ENCODE results near the gene DCUN1D2.

The DCUN1D2 gene

GRCh38 chr13:113508521-113509254, 18.2 kb upstream of the DCUN1D2 start:
- Mint-ChIP-seq H3K27me3 (ENCODE audit: low read depth) (no peaks in the 10 kb centered on the region), H3K4me3 (no peak overlapping the region), H3K4me1 (ENCODE audit: low read depth) (peaks cover 2% of the 10 kb centered on the region), H3K27ac (no peak overlapping the region), H3K36me3 (ENCODE audit: low read depth) (peaks cover 11% of the 10 kb centered on the region), H3K9me3 (no peaks in the 10 kb centered on the region)
- DNase-seq (ENCODE audit: low spot score), result no peak

- Mint-ChIP-seq H3K27ac (no peak overlapping the region), H3K9me3 (no peaks in the 10 kb centered on the region), H3K36me3 (ENCODE audit: low read depth) (peaks cover 11% of the 10 kb centered on the region), H3K4me3 (no peak overlapping the region), H3K27me3 (ENCODE audit: low read depth) (no peaks in the 10 kb centered on the region), H3K4me1 (ENCODE audit: low read depth) (peaks cover 2% of the 10 kb centered on the region)
- DNase-seq (ENCODE audit: low spot score), result no peak
Observed at GRCh38 chr13:113507505-113508345, 17.2 kb upstream of the DCUN1D2 start.

DNA sequence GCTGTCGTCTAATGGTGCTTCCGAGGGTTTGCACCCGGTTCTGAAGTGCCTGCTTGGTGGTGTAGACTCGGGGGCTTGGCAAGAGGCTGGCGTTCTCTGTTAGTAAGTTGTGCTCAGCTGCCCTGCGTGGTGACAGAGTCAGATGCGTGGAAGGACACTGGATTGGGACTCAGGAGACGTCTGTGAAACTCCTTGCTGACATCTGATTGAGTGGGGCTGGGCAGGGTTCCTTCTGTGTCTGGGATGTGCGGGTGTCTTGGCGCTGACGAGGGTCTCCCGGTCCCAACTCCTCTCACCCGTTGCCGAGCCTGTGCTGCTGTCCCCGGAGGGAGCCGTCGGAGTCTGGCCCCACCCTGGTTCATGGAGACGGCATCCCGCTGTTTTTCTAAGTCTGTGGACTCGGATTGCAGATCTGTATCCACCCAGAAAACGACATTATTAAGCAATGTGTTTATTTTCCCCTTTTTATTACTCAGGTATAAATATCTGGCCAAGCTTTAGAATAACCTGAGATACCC, 16.4 kb upstream of the DCUN1D2 start:
- Mint-ChIP-seq H3K9me3 (no peaks in the 10 kb centered on the region), H3K36me3 (ENCODE audit: low read depth) (peaks cover 11% of the 10 kb centered on the region), H3K4me1 (ENCODE audit: low read depth) (peaks cover 2% of the 10 kb centered on the region), H3K4me3 (no peak overlapping the region), H3K27ac (no peak overlapping the region), H3K27me3 (ENCODE audit: low read depth) (no peaks in the 10 kb centered on the region)
- DNase-seq (ENCODE audit: low spot score), result no peak

DNA sequence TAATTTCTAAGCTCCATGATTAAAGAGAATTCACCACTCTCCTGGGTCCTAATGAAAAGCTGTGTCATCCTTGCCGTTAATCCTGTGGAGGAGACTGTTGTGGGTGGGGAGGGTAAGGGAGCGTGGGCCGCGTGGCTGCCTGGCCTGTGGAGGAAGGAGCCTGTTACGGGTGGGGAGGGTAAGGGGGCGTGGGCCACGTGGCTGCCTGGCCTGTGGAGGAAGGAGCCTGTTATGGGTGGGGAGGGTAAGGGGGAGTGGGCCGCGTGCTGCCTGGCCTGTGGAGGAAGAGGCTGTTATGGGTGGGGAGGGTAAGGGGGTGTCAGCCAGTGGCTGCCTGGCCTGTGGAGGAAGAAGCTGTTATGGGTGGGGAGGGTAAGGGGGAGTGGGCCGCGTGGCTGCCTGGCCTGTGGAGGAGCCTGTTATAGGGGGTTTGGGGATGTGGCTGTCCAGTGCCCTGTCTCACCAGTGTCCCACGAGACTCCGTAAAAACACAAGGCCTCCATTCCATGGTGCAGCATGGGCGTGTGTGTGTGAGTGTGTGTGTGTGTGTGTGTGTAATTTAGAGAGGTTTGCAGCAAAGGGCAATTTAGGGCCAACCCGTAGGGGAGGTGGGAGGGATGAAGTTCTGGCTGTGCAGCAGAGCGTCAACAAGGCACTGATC, 15.6 kb upstream of the DCUN1D2 start:
- peaks cover 11% of the 10 kb centered on the region for H3K36me3 Mint-ChIP-seq (ENCODE audit: low read depth)
- H3K4me3 Mint-ChIP-seq, result no peak overlapping the region
- no peaks in the 10 kb centered on the region for H3K27me3 Mint-ChIP-seq (ENCODE audit: low read depth)
- no peak for DNase-seq (ENCODE audit: low spot score)
- no peaks in the 10 kb centered on the region for H3K9me3 Mint-ChIP-seq
- no peak overlapping the region for H3K27ac Mint-ChIP-seq
- peaks cover 2% of the 10 kb centered on the region for H3K4me1 Mint-ChIP-seq (ENCODE audit: low read depth)

GRCh38 chr13:113502686-113503085, 12.2 kb upstream of the DCUN1D2 start:
- peaks cover 27% of the 10 kb centered on the region for H3K36me3 Mint-ChIP-seq (ENCODE audit: low read depth)
- no peak overlapping the region for H3K4me3 Mint-ChIP-seq
- H3K9me3 Mint-ChIP-seq, result no peaks in the 10 kb centered on the region
- H3K27ac Mint-ChIP-seq, result no peak overlapping the region
- peaks cover 2% of the 10 kb centered on the region for H3K4me1 Mint-ChIP-seq (ENCODE audit: low read depth)
- H3K27me3 Mint-ChIP-seq (ENCODE audit: low read depth), result no peaks in the 10 kb centered on the region
- DNase-seq (ENCODE audit: low spot score), result no peak

- Mint-ChIP-seq H3K27me3 (ENCODE audit: low read depth) (no peaks in the 10 kb centered on the region), H3K36me3 (ENCODE audit: low read depth) (peaks cover 36% of the 10 kb centered on the region)
Observed at GRCh38 chr13:113500530-113501265, 10.2 kb upstream of the DCUN1D2 start.

DNA sequence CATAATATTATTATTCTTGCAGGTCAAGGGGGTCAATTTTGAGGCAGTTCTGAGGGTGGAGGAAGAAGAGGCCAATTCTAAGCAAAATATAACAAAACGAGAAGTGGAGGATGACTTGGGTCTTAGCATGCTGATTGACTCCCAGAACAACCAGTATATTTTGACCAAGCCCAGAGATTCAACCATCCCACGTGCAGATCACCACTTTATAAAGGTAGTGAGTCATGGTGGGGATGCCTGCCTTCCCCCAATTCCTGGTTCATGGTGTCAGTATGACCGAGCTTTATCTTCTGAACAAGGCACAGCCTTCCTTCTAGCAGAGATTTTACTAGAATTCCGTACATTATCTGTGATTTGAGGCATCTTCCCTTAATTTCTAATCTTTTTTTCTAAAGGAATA, 9.4 kb upstream of the DCUN1D2 start:
- Mint-ChIP-seq H3K36me3 (ENCODE audit: low read depth) (peaks cover 33% of the 10 kb centered on the region), H3K27me3 (ENCODE audit: low read depth) (no peaks in the 10 kb centered on the region), H3K4me3 (no peak overlapping the region), H3K4me1 (ENCODE audit: low read depth) (peaks cover 11% of the 10 kb centered on the region), H3K27ac (no peak overlapping the region), H3K9me3 (no peaks in the 10 kb centered on the region)
- no peak for DNase-seq (ENCODE audit: low spot score)

More at GRCh38 chr13:113500530-113501265, 10.2 kb upstream of the DCUN1D2 start:
- no peak for DNase-seq (ENCODE audit: low spot score)
- Mint-ChIP-seq H3K4me1 (ENCODE audit: low read depth) (peaks cover 7% of the 10 kb centered on the region), H3K9me3 (no peaks in the 10 kb centered on the region), H3K27ac (no peak overlapping the region), H3K4me3 (no peak overlapping the region)

- peaks cover 34% of the 10 kb centered on the region for H3K36me3 Mint-ChIP-seq (ENCODE audit: low read depth)
- no peaks in the 10 kb centered on the region for H3K9me3 Mint-ChIP-seq
- peaks cover 16% of the 10 kb centered on the region for H3K4me1 Mint-ChIP-seq (ENCODE audit: low read depth)
- DNase-seq (ENCODE audit: low spot score), result no peak
- no peaks in the 10 kb centered on the region for H3K27me3 Mint-ChIP-seq (ENCODE audit: low read depth)
- H3K4me3 Mint-ChIP-seq, result no peak overlapping the region
- H3K27ac Mint-ChIP-seq, result no peak overlapping the region
Observed at GRCh38 chr13:113498905-113499304, 8.4 kb upstream of the DCUN1D2 start.

DNA sequence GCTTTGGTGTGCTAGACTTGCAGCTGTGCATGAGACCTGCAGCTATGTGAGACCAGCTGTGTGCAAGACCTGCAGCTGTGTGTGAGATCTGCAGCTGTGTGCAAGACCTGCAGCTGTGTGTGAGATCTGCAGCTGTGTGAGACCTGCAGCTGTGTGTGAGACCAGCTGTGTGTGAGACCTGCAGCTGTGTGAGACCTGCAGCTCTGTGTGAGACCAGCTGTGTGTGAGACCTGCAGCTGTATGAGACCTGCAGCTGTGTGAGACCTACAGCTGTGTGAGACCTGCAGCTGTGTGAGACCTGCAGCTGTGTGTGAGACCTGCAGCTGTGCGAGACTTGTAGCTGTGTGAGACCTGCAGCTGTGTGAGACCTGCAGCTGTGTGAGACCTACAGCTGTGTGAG, 6.7 kb upstream of the DCUN1D2 start:
- Mint-ChIP-seq H3K4me1 (ENCODE audit: low read depth) (peaks cover 28% of the 10 kb centered on the region), H3K9me3 (no peaks in the 10 kb centered on the region), H3K4me3 (no peak overlapping the region), H3K27me3 (ENCODE audit: low read depth) (no peaks in the 10 kb centered on the region), H3K27ac (no peak overlapping the region), H3K36me3 (ENCODE audit: low read depth) (peaks cover 34% of the 10 kb centered on the region)
- no peak for DNase-seq (ENCODE audit: low spot score)

- Mint-ChIP-seq H3K27me3 (ENCODE audit: low read depth) (no peaks in the 10 kb centered on the region), H3K9me3 (no peaks in the 10 kb centered on the region), H3K36me3 (ENCODE audit: low read depth) (peaks cover 34% of the 10 kb centered on the region), H3K27ac (no peak overlapping the region), H3K4me3 (peak overlapping the region; percentile 37), H3K4me1 (ENCODE audit: low read depth) (peaks cover 31% of the 10 kb centered on the region)
- no peak for DNase-seq (ENCODE audit: low spot score)
Observed at GRCh38 chr13:113495494-113496210, 5.1 kb upstream of the DCUN1D2 start.

- Mint-ChIP-seq H3K27ac (peak overlapping the region; percentile 70), H3K4me3 (peak overlapping the region; percentile 19), H3K4me1 (ENCODE audit: low read depth) (peaks cover 46% of the 10 kb centered on the region), H3K27me3 (ENCODE audit: low read depth) (no peaks in the 10 kb centered on the region), H3K9me3 (no peaks in the 10 kb centered on the region), H3K36me3 (ENCODE audit: low read depth) (peaks cover 21% of the 10 kb centered on the region)
- no peak for DNase-seq (ENCODE audit: low spot score)
Observed at GRCh38 chr13:113493315-113493951, 2.9 kb upstream of the DCUN1D2 start.

- Mint-ChIP-seq H3K9me3 (no peaks in the 10 kb centered on the region), H3K4me3 (peak overlapping the region; percentile 83), H3K36me3 (ENCODE audit: low read depth) (peaks cover 14% of the 10 kb centered on the region), H3K4me1 (ENCODE audit: low read depth) (peaks cover 52% of the 10 kb centered on the region), H3K27ac (peak overlapping the region; percentile 73), H3K27me3 (ENCODE audit: low read depth) (no peaks in the 10 kb centered on the region)
- DNase-seq (ENCODE audit: low spot score), result no peak
Observed at GRCh38 chr13:113491982-113492381, 1.5 kb upstream of the DCUN1D2 start.

All from T-helper 2 cell treated with Interferon-gamma antibody and Interleukin-4, amounts not matched to agents 5 μg/mL and 100 μg/mL, for 36 hours (primary cell).